Cardiac muscle cell (in vitro differentiated cells and primary cell): Measurements from ENCODE around the gene TMEM91. TPM values are rescaled to one million over a fixed set of nuclear protein-coding genes. Genes with fewer than 3 reads are reported as not detected.
"Not testable (repeated sequence)": the region's sequence is repeated elsewhere in the genome, so short reads cannot be mapped to it uniquely, and the experiment has no call there.

Source experiments
- DNase-seq, 2 donors: peaks; one replicate each; pipeline versions ENCODE4 v3.0.0 to v3.0.0-alpha.2; 2010 to 2017; ENCODE audit warnings: low read depth in 1 of 2, low spot score in 1 of 2
- H3K27ac ChIP-seq: fragments of 200-600 bp; sonication (generic); 2 replicates; pipeline ENCODE4 v1.5.1; 2016
- H3K27me3 ChIP-seq: fragments of 200-600 bp; sonication (generic); 2 replicates; pipeline ENCODE4 v1.6.0; 2016; ENCODE audit warnings: control low read depth
- H3K36me3 ChIP-seq: fragments of 200-600 bp; sonication (generic); 2 replicates; pipeline ENCODE4 v1.5.1; 2016; ENCODE audit warnings: control low read depth
- H3K4me1 ChIP-seq: fragments of 200-600 bp; sonication (generic); 2 replicates; pipeline ENCODE4 v1.8.1; 2017; ENCODE audit warnings: low read depth, mild to moderate bottlenecking, mixed run types
- H3K4me3 ChIP-seq: fragments of 200-600 bp; sonication (generic); 2 replicates; pipeline ENCODE4 v1.5.1; 2016; ENCODE audit warnings: mild to moderate bottlenecking
- H3K9me3 ChIP-seq: fragments of 200-600 bp; sonication (generic); 2 replicates; pipeline ENCODE4 v1.5.1; 2017; ENCODE audit warnings: low read depth, mild to moderate bottlenecking, control low read depth
- polyA plus RNA-seq: library from polyadenylated mRNA; unstranded; fragments of >200 nt; fragmentation: Nextera tagmentation; extraction: Ambion mirVana; gene quantifications from 2 replicates; pipeline ENCODE4 v1.2.1, GENCODE V29; 2016
- total RNA-seq: library from RNA; depleted of rRNA; stranded (reverse); fragments of >200 nt; gene quantifications from 2 replicates; pipeline ENCODE4 v1.2.3, GENCODE V29; 2016
- TF ChIP-seq, protein P1 (sequence below): IDR thresholded peaks from 2 replicates; pipeline ENCODE4 v1.5.1; 2012; ENCODE audit warnings: low read depth, mild to moderate bottlenecking, low read length

TMEM91 gene
- total and polyA plus RNA-seq, 2 experiments from 2014 or later, result 14.5 to 21.8 TPM

DNA sequence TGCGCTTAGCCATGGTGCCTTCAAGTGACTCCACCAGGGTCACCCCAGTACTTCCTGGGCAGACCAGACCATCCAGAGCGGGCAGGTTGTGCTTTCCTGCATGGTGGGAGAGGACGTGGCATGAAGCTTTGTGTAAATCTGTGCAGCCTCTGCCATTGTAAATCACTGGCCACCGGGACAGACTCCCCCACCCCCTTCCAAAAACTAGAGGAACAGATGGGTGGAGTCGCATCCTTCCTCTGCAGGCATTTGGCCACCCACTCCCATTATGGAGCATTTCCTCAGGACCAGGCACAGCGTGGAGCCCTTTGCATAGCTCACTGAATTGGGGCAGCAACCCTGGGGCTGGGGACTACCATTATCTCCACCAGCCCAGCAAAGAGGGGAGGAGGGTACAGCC lies 29.4 kb downstream of the TMEM91 start:
- Histone ChIP-seq H3K27me3 (no peaks in the 10 kb centered on the region), H3K27ac (no peak overlapping the region), H3K9me3 (no peaks in the 10 kb centered on the region), H3K4me1 (peaks cover 11% of the 10 kb centered on the region), H3K36me3 (no peaks in the 10 kb centered on the region), H3K4me3 (no peak overlapping the region)
- no peak for DNase-seq
- TF ChIP-seq, protein P1, sequence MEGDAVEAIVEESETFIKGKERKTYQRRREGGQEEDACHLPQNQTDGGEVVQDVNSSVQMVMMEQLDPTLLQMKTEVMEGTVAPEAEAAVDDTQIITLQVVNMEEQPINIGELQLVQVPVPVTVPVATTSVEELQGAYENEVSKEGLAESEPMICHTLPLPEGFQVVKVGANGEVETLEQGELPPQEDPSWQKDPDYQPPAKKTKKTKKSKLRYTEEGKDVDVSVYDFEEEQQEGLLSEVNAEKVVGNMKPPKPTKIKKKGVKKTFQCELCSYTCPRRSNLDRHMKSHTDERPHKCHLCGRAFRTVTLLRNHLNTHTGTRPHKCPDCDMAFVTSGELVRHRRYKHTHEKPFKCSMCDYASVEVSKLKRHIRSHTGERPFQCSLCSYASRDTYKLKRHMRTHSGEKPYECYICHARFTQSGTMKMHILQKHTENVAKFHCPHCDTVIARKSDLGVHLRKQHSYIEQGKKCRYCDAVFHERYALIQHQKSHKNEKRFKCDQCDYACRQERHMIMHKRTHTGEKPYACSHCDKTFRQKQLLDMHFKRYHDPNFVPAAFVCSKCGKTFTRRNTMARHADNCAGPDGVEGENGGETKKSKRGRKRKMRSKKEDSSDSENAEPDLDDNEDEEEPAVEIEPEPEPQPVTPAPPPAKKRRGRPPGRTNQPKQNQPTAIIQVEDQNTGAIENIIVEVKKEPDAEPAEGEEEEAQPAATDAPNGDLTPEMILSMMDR, result no peak

DNA sequence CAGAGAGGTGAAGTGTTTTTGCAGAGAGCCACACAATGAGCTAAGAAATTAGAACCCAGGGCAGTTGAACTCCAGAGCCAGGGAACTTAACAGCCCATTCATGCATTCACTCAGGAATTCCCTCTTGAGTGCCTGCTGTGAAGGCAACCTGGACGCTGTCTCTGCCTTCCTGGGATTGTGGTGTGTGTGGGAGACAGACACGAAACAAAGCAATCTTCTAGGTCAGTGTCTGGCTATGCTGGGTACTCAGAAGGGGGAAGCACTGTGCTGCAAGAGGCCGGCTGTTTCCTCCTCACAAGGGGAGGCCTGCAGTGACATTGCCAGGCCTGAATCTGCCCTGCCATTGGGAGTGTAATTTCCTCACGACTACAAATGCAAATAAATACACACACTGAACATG lies 30.9 kb downstream of the TMEM91 start:
- Histone ChIP-seq H3K27me3 (no peaks in the 10 kb centered on the region), H3K36me3 (peaks cover 4% of the 10 kb centered on the region), H3K9me3 (no peaks in the 10 kb centered on the region), H3K4me1 (peaks cover 11% of the 10 kb centered on the region), H3K27ac (peak overlapping the region; percentile 81), H3K4me3 (no peak overlapping the region)
- TF ChIP-seq, protein P1, result no peak
- DNase-seq, result peak in 1 of 2 donors; percentile 58

DNA sequence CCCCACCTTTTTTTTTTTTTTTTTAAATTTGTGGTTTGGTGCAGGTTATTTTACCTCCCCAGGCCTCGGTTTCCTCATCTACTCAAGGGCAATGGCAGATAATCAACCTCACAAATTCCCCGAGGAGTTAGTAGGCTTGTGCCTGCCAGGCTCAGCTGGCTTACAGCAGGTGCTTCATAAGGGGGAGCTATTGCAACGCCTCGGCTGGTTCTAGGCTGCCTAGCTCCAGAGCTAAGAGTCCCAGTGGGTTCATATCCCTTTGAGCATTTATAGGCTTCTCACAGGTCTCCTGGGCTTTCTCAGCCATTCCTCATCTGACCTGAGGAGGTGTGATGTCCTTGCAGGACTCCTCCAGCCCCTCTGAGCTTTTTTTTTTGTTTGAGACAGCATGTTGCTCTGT lies 31.9 kb downstream of the TMEM91 start:
- H3K36me3 ChIP-seq, result peaks cover 9% of the 10 kb centered on the region
- no peaks in the 10 kb centered on the region for H3K27me3 ChIP-seq
- H3K9me3 ChIP-seq, result no peaks in the 10 kb centered on the region
- no peak for DNase-seq
- H3K4me3 ChIP-seq, result no peak overlapping the region
- peaks cover 11% of the 10 kb centered on the region for H3K4me1 ChIP-seq
- TF ChIP-seq, protein P1, result no peak
- peak overlapping the region; percentile 81 for H3K27ac ChIP-seq

DNA sequence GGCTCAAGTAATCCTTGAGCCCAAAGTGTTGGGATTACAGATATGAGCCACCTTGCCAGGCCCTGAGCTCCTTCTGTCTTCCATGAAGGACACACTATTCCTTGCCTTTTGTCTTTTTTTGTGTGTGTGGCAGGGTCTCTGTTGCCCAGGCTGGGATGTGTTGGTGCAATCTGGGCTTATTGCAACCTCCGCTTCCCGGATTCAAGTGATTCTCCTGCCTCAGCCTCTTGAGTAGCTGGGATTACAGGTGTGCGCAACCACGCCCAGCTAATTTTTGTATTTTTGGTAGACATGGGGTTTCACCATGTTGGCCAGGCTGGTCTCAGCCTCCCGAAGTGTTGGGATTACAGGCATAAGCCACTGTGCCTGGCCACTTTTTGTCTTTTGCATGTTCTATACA lies 32.5 kb downstream of the TMEM91 start:
- H3K4me3 ChIP-seq, H3K36me3 ChIP-seq, H3K27me3 ChIP-seq, DNase-seq, H3K9me3 ChIP-seq: not testable (repeated sequence)
- H3K4me1 ChIP-seq, result peaks cover 11% of the 10 kb centered on the region
- H3K27ac ChIP-seq, result peak overlapping the region; percentile 81

DNA sequence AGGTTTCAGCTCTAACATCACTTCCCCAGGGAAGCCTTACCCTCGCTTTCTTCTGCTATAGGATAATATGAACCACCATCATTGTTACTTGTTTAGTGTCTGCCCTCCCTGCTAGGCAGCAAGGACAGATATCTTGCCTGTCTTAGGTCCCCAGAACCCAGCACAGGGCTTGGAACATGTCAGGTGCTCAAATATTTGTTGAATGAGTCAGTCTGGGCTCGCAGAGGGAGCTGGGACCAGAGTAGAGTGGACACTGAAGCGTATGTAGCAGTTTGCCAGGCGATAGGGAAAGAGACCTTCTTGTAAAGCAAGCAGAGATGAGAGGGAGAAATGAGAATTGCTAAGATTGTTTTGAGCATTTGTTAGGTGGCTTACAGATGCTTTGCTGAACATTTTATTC lies 33.0 kb downstream of the TMEM91 start:
- TF ChIP-seq, protein P1, result no peak
- no peak overlapping the region for H3K4me3 ChIP-seq
- peaks cover 9% of the 10 kb centered on the region for H3K36me3 ChIP-seq
- peak overlapping the region; percentile 81 for H3K27ac ChIP-seq
- DNase-seq, result peak; percentile 52 to 54
- no peaks in the 10 kb centered on the region for H3K9me3 ChIP-seq
- no peaks in the 10 kb centered on the region for H3K27me3 ChIP-seq
- peaks cover 11% of the 10 kb centered on the region for H3K4me1 ChIP-seq

DNA sequence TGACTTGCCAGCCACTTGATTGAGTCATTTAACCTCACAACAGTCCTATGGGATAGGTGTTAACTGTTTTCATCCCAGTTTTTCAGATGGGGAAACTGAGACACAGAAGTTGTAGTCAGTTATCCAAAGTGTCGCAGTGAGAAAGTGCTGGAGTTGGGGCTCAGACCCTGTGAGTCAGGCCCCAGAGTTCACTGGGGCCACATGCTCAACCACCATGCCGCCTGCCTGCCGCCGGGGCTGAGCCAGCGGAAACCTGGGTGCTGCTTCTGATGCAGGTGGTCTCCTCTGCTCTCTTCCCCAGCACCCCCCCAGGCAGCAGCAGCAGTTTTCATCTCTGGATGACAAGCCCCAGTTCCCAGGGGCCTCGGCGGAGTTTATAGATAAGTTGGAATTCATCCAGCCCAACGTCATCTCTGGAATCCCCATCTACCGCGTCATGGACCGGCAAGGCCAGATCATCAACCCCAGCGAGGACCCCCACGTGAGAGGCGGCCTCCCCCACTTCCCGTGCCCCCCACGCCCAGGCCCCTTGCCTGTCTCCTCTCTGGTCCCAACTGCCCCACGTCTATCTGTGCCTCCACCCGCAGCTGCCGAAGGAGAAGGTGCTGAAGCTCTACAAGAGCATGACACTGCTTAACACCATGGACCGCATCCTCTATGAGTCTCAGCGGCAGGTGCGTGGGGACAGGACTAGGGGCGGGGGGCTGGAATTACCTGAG lies 34.2 kb downstream of the TMEM91 start:
- TF ChIP-seq, protein P1, result no peak
- H3K36me3 ChIP-seq, result peaks cover 12% of the 10 kb centered on the region
- H3K9me3 ChIP-seq, result no peaks in the 10 kb centered on the region
- peaks cover 11% of the 10 kb centered on the region for H3K4me1 ChIP-seq
- DNase-seq, result peak in 1 of 2 donors; percentile 29
- peak overlapping the region; percentile 81 for H3K27ac ChIP-seq
- H3K4me3 ChIP-seq, result no peak overlapping the region
- H3K27me3 ChIP-seq, result no peaks in the 10 kb centered on the region
